ENCODE measurements around the gene ATP6V1A.

The ATP6V1A gene

GRCh38 chr3:113728661-113729060 is 18.2 kb upstream of the ATP6V1A start:
- H3K27ac ChIP-seq (ENCODE audit: low read depth, low read length), result no peak overlapping the region
- TF ChIP-seq CTCF (IDR thresholded peaks at IDR 0.05; ENCODE audit: insufficient read depth, low read length, poor library complexity, severe bottlenecking), result no peak
- TF ChIP-seq EZH2phosphoT487 (conservative IDR thresholded peaks at IDR 0.05; ENCODE audit: low read length), result no peak
- no peaks in the 10 kb centered on the region for H3K27me3 ChIP-seq (ENCODE audit: low read length)
- H3K9me2 ChIP-seq (replicated peaks; ENCODE audit: insufficient read depth, low read length), result no peaks in the 10 kb centered on the region
- H4K20me1 ChIP-seq (ENCODE audit: low read depth, low read length), result peaks cover 77% of the 10 kb centered on the region
- H3F3A ChIP-seq (ENCODE audit: insufficient read depth), result peaks cover 4% of the 10 kb centered on the region; the same call in 1 of the 2 replicates
- H3K79me2 ChIP-seq (ENCODE audit: insufficient read depth, low read length), result peaks cover 100% of the 10 kb centered on the region
- H3K9me3 ChIP-seq (ENCODE audit: insufficient read depth, low read length), result no peaks in the 10 kb centered on the region
- H3K9ac ChIP-seq (ENCODE audit: low read length), result no peak overlapping the region
- H3K36me3 ChIP-seq (ENCODE audit: low read length), result peaks cover 57% of the 10 kb centered on the region
- no peak overlapping the region for H2AFZ ChIP-seq (ENCODE audit: low read depth, low read length, severe bottlenecking)
- H3K4me3 ChIP-seq (ENCODE audit: insufficient read depth, low read length, poor library complexity, severe bottlenecking), result no peak overlapping the region
- H3K4me2 ChIP-seq (ENCODE audit: low read depth, low read length, poor library complexity, severe bottlenecking), result no peak overlapping the region

- H3K79me2 ChIP-seq (ENCODE audit: insufficient read depth, low read length), result peaks cover 100% of the 10 kb centered on the region
- H3K9me2 ChIP-seq (replicated peaks; ENCODE audit: insufficient read depth, low read length), result no peaks in the 10 kb centered on the region
- H3K27ac ChIP-seq (ENCODE audit: low read depth, low read length), result no peak overlapping the region
- TF ChIP-seq CTCF (IDR thresholded peaks at IDR 0.05; ENCODE audit: insufficient read depth, low read length, poor library complexity, severe bottlenecking), result no peak
- no peak for TF ChIP-seq EZH2phosphoT487 (conservative IDR thresholded peaks at IDR 0.05; ENCODE audit: low read length)
- no peak overlapping the region for H3K4me2 ChIP-seq (ENCODE audit: low read depth, low read length, poor library complexity, severe bottlenecking)
- H2AFZ ChIP-seq (ENCODE audit: low read depth, low read length, severe bottlenecking), result no peak overlapping the region
- no peak overlapping the region for H3K9ac ChIP-seq (ENCODE audit: low read length)
- H3K9me3 ChIP-seq (ENCODE audit: insufficient read depth, low read length), result no peaks in the 10 kb centered on the region
- peaks cover 75% of the 10 kb centered on the region for H4K20me1 ChIP-seq (ENCODE audit: low read depth, low read length)
- H3K36me3 ChIP-seq (ENCODE audit: low read length), result peaks cover 58% of the 10 kb centered on the region
- no peak overlapping the region for H3K4me3 ChIP-seq (ENCODE audit: insufficient read depth, low read length, poor library complexity, severe bottlenecking)
- peaks cover 10% of the 10 kb centered on the region for H3F3A ChIP-seq (ENCODE audit: insufficient read depth)
- no peaks in the 10 kb centered on the region for H3K27me3 ChIP-seq (ENCODE audit: low read length)
Observed at GRCh38 chr3:113730550-113730949, 16.3 kb upstream of the ATP6V1A start.

GRCh38 chr3:113731694-113732093 is 15.1 kb upstream of the ATP6V1A start:
- TF ChIP-seq CTCF (IDR thresholded peaks at IDR 0.05; ENCODE audit: insufficient read depth, low read length, poor library complexity, severe bottlenecking) (no peak), EZH2phosphoT487 (conservative IDR thresholded peaks at IDR 0.05; ENCODE audit: low read length) (no peak)
- no peaks in the 10 kb centered on the region for H3K9me3 ChIP-seq (ENCODE audit: insufficient read depth, low read length)
- peaks cover 16% of the 10 kb centered on the region for H3F3A ChIP-seq (ENCODE audit: insufficient read depth)
- H4K20me1 ChIP-seq (ENCODE audit: low read depth, low read length), result peaks cover 79% of the 10 kb centered on the region
- peaks cover 53% of the 10 kb centered on the region for H3K36me3 ChIP-seq (ENCODE audit: low read length)
- H3K9ac ChIP-seq (ENCODE audit: low read length), result no peak overlapping the region
- H2AFZ ChIP-seq (ENCODE audit: low read depth, low read length, severe bottlenecking), result no peak overlapping the region
- H3K79me2 ChIP-seq (ENCODE audit: insufficient read depth, low read length), result peaks cover 100% of the 10 kb centered on the region
- no peak overlapping the region for H3K4me2 ChIP-seq (ENCODE audit: low read depth, low read length, poor library complexity, severe bottlenecking)
- H3K4me3 ChIP-seq (ENCODE audit: insufficient read depth, low read length, poor library complexity, severe bottlenecking), result no peak overlapping the region
- H3K27ac ChIP-seq (ENCODE audit: low read depth, low read length), result no peak overlapping the region
- no peaks in the 10 kb centered on the region for H3K9me2 ChIP-seq (replicated peaks; ENCODE audit: insufficient read depth, low read length)
- H3K27me3 ChIP-seq (ENCODE audit: low read length), result no peaks in the 10 kb centered on the region
